A549 (cell line): ENCODE data around the gene SIPA1L2.

Experiments used
- BCL3 ChIP-seq: fragments of >200 bp; sonication (Bioruptor Twin); formaldehyde crosslinking; IDR thresholded peaks from 3 replicates; pipeline ENCODE4 v1.6.1; 2016
- BHLHE40 ChIP-seq: IDR thresholded peaks from 2 replicates; pipeline ENCODE4 v1.6.1; 2012; ENCODE audit warnings: low read depth, low read length, inconsistent platforms
- CBX8 ChIP-seq: fragments of 200-600 bp; sonication (generic); IDR thresholded peaks from 2 replicates; pipeline ENCODE4 v1.6.1; 2016
- CEBPB ChIP-seq, 2 experiments: fragments of >200 bp in 1 of 2; sonication (Bioruptor Twin) in 1 of 2; formaldehyde crosslinking in 1 of 2; IDR thresholded peaks; 2 replicates each; pipeline ENCODE4 v1.6.1; 2012 to 2016
- CTCF ChIP-seq: fragments of >200 bp; sonication (Bioruptor Twin); formaldehyde crosslinking; IDR thresholded peaks from 3 replicates; pipeline ENCODE4 v1.5.1; 2016
- E2F6 ChIP-seq: IDR thresholded peaks from 2 replicates; pipeline ENCODE4 v1.6.1; 2012; ENCODE audit warnings: low read depth, borderline replicate concordance
- EP300 ChIP-seq, 2 experiments: fragments of >200 bp; sonication (Bioruptor Twin); formaldehyde crosslinking; IDR thresholded peaks; 2 replicates in 1 of 2; 3 replicates in 1 of 2; pipeline ENCODE4 v1.6.1; 2016 to 2017
- NFE2L2 ChIP-seq: fragments of 150-350 bp; conservative IDR thresholded peaks from 2 replicates; pipeline ENCODE4 v1.6.1; 2014; ENCODE audit warnings: low read length
- POLR2A ChIP-seq: IDR thresholded peaks from 2 replicates; pipeline ENCODE4 v1.6.1; 2012; ENCODE audit warnings: mild to moderate bottlenecking, low read length
- REST ChIP-seq: fragments of 200-600 bp; sonication (generic); IDR thresholded peaks from 2 replicates; pipeline ENCODE4 v1.6.1; 2016; ENCODE audit warnings: antibody characterized with exemption, mild to moderate bottlenecking, moderate library complexity
- SMC3 ChIP-seq: fragments of >200 bp; sonication (Bioruptor Twin); formaldehyde crosslinking; IDR thresholded peaks from 3 replicates; pipeline ENCODE4 v1.6.1; 2018; ENCODE audit warnings: inconsistent platforms

- TF ChIP-seq POLR2A, result no peak
- TF ChIP-seq CTCF, result no peak
- no peak for TF ChIP-seq BCL3
- no peak for TF ChIP-seq BHLHE40
- TF ChIP-seq CEBPB (IDR thresholded peaks at IDR 0.05), result peak; percentile 83 to 92; a peak in 3 of 4 replicates
- TF ChIP-seq E2F6, result no peak
- no peak for TF ChIP-seq NFE2L2
- no peak for TF ChIP-seq REST
- TF ChIP-seq CBX8, result no peak
- TF ChIP-seq EP300 (IDR thresholded peaks at IDR 0.05), result no peak
- no peak for TF ChIP-seq SMC3
Measured at GRCh38 chr1:232620356-232620969, 9.5 kb downstream of the SIPA1L2 start.
